ENCODE data around the gene DDR2.
"Not testable (repeated sequence)": the region's sequence is repeated elsewhere in the genome, so short reads cannot be mapped to it uniquely, and the experiment has no call there.

DDR2 gene

DNA sequence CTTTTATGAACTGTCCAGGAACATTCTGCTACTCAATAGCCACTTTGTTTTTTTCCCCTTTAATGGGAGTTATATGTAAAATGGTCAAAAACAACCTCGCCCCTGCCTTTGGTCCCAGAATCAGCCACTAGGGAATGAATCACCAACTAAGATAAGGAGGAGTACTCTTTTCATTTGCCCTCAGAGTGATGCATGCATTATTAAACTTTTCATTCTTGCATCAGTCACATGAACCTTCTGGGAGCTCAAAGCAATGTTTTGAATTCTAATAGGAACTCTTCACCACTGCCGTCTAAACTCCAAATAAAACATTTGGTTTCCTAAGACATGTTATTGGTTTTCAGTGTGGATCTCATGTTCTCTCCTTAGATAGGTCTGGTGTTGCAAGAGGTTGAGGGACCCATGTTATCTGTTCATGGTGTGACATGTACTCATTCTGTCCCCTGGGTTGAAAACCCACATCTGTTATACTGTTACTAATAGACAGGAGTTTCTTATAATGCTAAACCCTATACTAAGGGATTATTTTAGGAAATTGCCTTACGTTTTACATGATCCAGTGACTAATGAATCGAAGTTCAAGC, 140.4 kb downstream of the DDR2 start:
- DNase-seq (ENCODE audit: low spot score), result no peak

DNA sequence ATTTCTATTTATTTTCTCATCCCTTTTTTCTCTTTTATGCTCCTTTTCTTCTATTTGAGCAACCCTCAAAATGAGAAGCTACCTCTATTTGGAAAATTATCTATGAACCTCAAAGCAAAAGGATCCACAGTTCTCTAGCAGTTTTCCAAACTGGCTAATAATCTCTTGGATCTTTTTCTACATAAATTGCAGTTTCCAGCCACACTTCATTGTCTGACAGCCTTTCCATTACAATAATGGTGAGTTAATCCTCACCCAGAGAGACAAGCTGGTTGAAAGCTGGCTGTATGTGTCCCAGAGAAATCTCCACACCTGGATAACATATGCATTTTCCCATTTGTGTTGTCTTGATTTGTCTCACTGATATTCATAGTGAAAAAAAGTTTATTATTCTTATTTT, 141.7 kb downstream of the DDR2 start:
- no peak for DNase-seq (ENCODE audit: low spot score)

DNA sequence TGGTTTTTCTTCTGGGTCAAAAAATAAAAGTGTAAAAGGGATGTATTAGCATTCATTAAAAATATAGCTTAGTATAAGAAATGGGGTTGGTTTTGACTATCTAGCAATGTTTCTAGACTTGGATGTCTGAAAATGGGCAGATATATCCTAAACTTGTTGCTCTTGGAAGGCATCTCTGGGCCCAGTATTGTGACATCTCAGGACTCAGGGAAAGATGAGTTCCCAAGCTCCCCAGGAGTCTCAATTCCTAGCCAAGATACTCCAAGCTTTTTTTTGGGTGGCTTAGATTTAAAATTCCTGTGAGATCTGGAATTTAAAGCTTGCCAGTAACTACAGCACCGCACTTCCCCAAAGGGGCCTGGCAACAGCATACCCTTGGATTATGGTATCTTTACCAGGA, 146.8 kb downstream of the DDR2 start:
- DNase-seq (ENCODE audit: low spot score), result no peak

DNA sequence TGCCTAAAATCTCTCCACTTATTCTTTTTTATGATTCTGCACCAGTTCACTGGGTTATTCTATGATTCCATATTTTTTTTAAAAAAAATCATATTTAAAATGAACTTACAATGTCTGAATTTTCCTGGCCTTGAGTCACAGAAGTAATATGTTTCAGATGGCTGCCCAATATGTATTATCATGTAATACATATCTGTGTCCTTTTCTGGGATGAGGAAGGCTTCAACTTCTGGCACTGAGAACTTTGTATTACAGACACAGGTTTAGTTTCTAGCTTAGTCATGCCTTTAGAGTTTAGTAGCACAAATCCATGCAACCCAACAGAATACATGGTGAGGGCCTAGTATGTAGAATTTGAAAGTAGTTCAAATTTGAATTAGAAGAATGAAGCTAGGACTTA, 150.4 kb downstream of the DDR2 start:
- no peak for DNase-seq (ENCODE audit: low spot score)

DNA sequence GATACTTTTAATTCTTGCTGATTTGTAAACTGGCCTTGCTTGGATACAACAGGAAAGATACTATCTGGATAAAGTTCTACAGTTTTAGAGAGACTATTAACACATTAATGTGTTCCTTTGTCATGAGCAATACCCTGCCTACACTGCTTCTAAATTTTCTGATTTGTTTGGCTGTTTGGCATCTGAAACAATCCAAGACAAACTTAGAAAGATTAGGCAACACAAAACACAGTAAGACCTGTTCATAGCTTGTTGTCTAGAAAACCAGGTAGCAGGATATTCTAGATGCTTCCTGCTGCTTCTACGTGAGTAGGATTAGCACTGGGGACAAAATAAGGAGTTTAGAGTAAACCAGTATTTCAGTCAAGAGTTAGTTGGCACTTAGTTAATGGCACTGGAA, 152.7 kb downstream of the DDR2 start:
- not testable (repeated sequence) for DNase-seq (ENCODE audit: low spot score)

DNA sequence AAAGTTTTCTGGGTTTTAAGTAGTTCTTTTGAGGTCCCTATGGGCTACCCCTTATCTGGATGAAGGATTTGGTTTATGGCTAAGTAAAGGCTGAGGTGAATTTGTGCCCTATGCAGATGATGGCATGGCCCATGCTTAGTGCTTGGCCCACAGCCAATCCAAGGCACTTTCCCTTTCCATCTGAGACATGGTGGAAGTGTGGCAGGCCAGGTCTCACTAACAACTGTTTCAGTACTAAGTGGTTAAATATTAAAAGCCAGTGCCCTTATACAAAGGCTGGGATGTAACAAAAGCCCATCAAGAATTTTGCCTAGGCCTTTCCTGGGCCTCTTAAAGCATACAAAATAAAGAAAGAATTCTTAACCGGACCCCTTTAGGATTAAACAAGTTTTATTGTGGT, 156.5 kb downstream of the DDR2 start:
- DNase-seq (ENCODE audit: low spot score), result not testable (repeated sequence)

DNA sequence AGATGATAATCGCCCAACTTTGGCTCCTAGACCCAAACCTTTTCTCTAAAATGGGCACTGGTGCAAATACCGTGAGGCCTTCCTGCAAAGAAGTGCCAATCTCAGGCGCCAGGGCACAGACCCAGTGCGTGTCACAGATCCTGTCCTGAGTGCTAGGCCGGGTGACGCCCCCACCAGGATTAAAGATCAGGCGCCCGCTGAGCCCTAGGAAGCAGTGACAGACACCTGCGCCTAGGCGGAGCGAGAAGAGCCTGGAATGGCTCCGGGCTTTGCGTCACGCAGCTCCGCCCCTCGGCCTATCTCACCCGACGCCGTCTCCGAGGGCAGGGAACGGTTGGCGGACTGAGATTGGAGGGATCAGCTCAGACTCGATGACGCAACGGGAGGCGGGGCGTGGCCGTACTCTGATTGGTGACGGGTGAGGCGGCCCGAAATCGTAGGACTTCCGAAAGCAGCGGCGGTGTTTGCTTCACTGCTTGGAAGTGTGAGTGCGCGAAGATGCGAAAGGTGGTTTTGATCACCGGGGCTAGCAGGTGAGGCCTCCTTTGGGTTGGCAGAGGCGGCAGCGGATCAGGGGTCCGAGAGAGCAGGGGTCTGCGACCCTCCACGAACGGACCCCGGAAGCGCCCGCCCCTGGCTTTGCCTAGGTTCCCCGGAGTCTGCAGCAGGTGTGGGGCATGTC, 158.2 kb downstream of the DDR2 start, which contains the start of gene HSD17B7:
Gene HSD17B7 (plus strand): TSS at position 400 of the 682 bp plus-strand sequence. CDS start 99 bp downstream, at position 499.
- DNase-seq (ENCODE audit: low spot score), result peak; percentile 89

DNA sequence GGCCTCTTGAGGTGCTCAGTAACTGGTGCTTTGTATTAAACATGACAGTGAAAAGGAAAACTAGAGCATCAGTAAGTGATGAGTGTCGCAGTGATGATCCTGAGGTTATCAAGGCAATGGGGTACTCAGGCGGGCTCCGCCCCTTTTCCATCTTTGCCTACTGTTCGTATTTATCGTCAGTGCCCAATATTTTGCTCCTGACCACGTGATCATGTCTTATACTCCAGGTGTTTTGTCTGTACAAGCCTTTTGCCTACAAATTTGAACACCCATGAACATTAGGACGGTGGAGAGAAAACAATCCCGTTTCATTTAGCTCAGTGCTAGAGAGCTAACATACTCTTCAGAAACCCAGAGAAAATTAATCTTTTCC, 158.7 kb downstream of the DDR2 start:
- DNase-seq (ENCODE audit: low spot score), result peak; percentile 44

DNA sequence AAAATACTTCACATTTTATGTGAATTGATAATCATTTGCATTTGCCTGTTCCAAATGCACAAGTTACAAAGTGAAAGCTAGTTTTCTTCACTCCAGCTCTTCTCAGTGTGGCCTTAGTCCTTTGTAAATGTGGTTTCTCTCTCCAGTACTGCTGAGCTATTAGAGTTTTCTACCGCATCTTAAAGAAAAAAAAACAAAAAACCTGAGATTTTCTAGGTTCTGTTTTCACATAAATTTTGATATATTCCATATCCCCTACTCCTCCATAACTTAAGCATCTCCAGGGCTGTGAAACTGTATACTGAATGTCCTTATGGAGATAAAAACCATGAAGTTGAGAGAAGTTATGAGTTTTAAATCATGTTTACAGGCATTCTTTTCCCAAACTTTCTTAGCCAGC, 162.0 kb downstream of the DDR2 start:
- not testable (repeated sequence) for DNase-seq (ENCODE audit: low spot score)

DNA sequence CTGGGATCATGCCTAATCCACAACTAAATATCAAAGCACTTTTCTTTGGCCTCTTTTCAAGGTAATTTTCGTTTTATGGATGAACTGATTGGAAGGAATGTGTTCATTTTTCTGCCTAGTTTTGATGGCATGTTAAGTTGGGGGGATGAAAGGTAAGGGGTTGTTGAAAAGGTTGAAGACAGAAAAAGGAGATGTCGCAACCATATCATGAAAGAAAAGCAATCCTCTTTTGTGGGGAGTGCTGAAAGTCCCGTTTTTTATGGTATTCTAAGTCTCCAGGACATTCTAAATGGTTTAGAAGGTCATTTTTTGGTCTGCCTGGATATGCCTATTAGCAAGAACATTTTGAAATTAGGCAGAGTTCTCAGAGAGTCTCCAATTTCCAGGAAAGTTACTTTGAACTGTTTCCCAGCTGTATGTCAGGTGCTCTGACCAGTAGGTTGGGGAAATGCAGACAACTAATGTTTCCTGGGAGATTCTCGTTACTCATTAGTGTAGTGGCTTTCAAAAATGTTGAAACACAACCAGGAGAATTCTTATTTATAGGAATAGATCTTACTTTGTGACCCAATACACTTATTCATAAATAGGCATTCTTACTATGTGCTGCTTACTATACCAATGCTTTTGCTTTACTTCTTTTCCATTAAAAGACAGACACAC, 164.5 kb downstream of the DDR2 start:
- DNase-seq (ENCODE audit: low spot score), result not testable (repeated sequence)

DNA sequence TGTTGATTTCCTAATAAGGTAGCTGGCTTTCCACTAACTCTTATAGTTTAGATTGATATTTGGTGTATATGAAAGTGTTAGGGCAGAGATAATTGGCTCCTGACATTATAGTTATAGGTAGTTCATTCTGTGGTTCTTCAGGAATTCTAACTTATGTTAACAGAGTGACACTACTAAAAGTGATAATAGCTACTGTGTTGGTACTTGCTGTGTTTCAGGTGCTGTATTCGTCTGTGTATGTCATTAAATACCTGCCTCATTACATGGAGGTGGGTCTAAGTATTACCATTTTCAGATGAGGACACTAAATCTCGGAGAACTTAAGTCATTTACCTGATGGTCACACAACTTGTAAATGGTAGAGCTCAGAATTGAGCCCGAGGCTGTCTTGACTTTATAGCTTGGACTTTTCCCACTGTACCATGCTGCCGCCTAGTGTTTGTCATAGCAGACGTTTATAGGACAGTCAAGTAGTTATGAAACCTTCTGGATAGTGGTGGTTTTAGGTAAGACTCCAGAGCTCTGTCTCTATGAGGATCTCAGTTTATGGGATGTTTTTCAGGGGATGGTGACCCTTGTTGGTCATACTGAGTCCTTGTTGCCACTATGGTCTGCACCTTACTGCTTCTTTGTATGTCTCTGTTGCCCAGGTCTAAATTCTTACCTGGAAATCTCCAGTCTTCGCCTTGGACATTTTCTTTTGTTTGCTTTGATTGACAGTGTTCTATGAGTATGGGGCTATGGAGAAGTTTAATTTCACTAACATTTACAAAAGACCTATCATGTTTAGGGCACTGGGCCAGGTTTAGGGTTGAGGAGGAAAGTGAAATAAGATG, 167.9 kb downstream of the DDR2 start:
- DNase-seq (ENCODE audit: low spot score), result peak; percentile 74

DNA sequence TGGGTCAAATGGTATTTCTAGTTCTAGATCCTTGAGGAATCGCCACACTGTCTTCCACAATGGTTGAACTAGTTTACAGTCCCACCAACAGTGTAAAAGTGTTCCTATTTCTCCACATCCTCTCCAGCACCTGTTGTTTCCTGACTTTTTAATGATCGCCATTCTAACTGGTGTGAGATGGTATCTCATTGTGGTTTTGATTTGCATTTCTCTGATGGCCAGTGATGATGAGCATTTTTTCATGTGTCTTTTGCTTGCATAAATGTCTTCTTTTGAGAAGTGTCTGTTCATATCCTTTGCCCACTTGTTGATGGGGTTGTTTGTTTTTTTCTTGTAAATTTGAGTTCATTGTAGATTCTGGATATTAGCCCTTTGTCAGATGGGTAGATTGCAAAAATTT, 175.2 kb downstream of the DDR2 start:
- not testable (repeated sequence) for DNase-seq (ENCODE audit: low spot score)

DNA sequence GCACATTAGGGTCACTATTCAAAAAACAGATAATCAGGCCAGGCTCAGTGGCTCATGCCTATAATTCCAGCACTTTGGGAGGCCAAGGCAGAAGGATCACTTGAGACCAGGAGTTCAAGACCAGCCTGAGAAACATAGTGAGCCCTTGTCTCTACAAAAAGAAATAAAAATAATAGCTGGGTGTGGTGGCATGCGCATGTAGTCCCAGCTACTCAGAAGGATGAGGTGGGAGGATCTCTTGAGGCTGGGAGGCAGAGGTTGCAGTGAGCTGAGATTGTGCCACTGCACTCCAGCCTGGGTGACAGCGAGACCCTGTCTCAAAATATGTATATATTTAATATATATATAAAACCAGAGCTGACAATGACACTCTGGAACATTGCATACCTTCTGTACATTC, 180.1 kb downstream of the DDR2 start:
- DNase-seq (ENCODE audit: low spot score), result not testable (repeated sequence)

DNA sequence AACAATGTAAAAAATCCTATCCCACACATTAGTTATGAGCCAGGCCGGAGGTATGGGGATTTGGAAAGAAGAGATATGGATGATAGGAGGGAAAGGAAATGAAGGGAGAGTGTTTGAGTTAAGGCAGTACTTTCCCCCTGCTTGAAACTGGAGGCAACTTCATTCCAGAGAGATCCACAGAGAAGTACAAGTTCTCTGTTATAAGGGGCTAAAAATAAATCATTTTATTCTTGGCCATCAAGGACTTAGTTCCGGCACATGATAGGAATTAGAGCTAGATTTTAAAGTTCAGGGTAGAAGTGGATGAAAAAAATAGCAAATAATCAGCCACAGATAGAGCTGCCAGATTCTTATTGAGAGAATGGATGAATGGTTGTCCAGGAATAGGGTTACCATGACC, 185.9 kb downstream of the DDR2 start:
- not testable (repeated sequence) for DNase-seq (ENCODE audit: low spot score)

DNA sequence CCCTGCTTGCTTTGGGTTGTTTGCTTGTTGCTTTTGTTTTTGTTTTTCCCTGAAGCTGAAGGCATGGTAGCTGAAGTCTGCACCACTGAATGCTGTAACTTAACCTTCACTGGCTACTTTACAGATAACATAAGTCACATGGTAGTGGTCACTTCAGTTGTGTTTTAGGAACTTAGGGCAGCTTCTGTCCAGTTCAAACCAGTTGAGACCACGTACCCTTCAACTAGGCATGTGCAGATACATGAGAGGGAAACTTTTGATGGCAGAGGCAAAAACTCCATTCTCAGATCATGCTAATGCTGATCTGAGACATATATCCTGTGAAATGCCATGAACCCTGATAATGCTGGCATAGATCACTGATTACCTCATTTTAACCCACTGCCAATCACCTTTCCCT, 186.4 kb downstream of the DDR2 start:
- not testable (repeated sequence) for DNase-seq (ENCODE audit: low spot score)

DNA sequence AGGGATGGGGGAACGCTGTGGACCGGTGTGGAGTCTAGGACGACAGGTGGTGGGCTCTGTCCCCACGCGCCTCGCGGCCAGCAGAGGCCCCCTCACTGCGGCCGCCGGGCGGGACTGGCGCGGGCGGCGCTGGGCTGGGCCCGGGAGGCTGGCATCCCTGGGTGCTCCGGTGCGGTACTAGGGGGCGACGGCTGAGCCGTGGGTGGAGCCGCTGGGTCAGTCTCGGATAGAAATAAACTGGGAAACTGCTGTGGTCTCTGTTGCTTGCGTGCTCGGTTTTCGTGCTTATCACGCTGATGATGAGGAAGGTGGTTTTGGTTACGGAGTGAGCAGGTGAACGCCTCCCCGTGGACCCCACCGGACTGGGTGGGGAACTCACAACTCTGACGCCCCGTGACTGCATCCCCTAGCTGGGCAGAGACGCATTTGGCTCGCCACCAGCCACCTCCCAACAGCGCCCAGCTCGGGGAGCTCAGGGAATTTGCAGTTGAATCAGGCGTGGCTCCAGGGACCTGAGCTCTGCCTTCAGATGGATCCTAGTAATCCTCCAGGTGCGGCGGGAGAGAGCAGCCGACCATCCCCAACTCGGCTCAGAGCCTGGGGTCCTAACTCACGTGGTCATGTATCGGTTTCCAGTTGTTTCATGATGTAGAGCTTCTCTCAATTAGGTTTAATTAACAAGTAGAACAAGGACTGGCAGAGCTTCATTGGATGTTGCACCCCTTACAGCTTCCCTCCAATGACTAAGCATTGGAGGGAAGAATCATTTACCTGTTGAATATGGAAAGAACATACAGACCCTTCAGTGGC, 190.3 kb downstream of the DDR2 start:
- DNase-seq (ENCODE audit: low spot score), result peak; percentile 32

DNA sequence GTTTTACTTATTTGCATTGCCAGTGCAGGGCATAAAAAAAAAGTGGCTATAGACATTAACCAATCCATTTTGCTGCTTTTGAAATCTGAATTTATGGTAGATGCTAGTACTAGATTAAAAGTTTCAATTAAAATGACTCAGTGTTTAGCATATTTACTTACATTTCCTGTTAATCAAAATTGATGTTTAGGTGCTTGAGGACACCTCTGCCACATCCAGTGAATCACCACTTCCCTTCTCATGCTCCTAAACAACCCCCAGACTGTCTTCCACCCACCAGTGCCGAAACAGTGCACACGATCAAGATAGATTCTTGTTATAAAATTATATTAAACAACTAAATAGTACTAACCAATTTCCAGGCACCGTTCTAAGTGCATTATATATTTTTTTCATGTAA, 191.0 kb downstream of the DDR2 start:
- no peak for DNase-seq (ENCODE audit: low spot score)

DNA sequence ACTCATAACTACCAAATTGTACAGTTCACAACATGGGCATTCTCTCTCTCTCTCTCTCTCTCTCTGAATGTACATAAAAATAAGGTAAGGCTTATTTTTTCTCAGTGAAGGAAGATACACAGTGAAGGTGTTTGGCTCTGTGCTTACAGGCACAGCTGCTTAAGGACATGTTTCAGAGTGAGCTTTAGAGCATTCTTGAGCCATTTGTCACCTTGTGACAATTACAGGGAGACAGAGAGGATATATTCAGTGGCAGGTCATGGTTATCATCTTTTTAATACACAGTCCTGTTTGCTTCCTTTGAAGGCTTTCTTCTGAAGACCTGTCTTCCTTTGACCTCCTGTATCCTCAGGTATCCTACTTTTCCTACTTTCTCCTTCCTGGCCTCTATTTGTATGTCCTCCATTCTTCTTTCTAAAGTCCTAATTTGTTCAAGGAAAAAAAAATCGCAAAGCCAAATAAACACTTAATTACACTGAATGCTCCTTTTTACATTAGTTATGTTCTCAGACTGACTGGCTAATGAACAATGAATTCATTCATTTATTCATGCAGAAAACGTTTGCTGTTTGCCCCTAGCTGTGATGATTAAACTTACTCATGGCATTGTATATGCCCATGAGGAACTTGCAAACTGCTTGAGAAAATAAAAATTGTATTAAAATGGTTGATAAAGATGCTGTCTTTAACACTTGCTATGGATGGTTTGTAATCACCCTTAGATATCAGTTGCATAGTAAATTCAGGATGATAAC, 191.7 kb downstream of the DDR2 start:
- DNase-seq (ENCODE audit: low spot score), result peak; percentile 30

DNA sequence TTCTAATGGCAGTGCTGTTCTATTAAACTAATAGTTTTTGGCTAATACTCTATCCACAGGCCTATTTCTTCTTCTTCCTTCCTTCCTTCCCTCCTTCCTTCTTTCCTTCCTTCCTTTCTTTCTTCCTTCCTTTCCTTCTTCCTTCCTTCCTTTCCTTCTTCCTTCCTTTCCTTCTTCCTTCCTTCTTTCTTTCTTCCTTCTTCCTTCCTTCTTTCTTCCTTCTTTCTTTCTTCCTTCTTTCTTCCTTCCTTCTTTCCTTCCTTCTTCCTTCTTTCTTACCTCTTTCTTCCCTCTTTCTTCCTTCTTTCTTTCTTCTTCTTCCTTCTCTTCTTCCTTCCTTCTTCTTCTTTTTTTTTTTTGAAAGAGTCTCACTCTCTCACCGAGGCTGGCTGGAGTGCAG, 197.0 kb downstream of the DDR2 start:
- no peak for DNase-seq (ENCODE audit: low spot score)

DNA sequence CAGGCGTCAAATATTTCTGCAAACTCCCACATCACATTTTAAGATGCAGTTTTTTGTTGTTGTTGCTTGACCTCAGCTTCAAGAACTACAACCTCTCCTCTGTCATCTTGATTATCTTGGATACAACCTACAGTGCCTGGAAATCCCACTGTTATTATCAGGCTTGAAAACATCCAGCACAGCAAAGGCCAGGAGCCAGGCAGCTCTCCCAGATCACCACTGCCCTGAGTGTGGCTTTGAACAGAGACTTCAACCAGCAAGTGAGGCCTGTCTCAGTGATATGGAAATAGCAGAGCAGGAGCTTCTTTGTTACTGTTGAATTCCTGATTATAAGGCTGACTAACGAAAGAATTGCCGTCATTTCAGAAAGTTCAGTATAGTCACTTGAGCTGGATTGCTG, 200.2 kb downstream of the DDR2 start:
- no peak for DNase-seq (ENCODE audit: low spot score)

All from pons (tissue), 1 donor.